Posterior cingulate gyrus (tissue), 11 donors: ENCODE results near the gene STX12.

Experiments
- DNase-seq, 10 donors: peaks; one replicate each; pipeline versions ENCODE4 v3.0.0 to v3.0.0-alpha.2; 2020 to 2021; ENCODE audit warnings: mixed read lengths in 3 of 10
- intact Hi-C: fragments of 100-400 bp; cut with DNase I; formaldehyde crosslinking; loops from one replicate; pipeline ENCODE4 v1.15.1; 2023

The STX12 gene

DNA sequence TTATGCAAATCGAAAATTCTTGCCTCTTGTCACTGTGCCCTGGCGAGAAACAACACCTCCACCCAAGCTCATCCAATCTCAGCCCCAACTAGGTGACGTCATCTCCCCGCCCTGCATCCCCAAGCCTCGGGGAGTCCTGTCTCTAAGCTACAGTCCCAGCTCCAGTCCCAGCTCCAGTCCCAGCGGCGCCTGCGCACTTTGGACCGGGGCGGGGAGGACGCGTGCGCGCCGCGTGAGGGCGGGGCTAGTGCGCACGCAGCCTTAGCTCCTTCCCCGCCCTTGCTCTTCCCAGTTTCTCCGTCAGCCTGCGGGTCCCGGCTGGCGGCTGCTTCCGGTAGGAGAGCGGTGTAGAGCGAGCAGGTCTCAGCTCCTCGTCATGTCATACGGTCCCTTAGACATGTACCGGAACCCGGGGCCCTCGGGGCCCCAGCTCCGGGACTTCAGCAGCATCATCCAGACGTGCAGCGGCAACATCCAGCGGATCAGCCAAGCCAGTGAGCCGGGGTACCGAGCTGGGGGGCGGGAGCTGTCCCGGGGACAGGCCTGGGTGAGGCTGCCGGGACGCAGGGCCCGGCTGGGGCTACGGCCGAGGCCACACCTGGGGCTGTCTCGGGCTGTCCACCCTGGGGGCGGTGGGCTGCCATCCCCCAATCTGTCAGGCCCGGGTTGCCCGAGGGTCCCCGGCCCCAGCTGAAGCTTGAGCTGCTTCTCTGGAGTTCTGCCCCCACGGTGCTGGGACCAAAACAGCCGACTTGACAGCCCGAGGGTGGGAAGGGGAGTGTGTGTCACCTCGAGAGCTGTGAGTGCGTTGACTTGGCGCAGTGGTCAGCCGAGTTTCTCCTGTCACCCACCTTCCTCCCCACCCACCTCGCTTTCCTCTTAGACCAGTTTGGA lies at the start of gene STX12:
TSS of gene STX12 (plus strand) at position 288 of the 894 bp plus-strand sequence. CDS start at position 377, 89 bp downstream.
- DNase-seq = peak; percentile 94 to 99 (median 97)
- intact Hi-C loops = loop anchor here (1.0 to 2.0 kb wide), 2 partner anchors 48 to 58 kb away; partner anchors contain the start of genes FAM76A and PPP1R8

DNA sequence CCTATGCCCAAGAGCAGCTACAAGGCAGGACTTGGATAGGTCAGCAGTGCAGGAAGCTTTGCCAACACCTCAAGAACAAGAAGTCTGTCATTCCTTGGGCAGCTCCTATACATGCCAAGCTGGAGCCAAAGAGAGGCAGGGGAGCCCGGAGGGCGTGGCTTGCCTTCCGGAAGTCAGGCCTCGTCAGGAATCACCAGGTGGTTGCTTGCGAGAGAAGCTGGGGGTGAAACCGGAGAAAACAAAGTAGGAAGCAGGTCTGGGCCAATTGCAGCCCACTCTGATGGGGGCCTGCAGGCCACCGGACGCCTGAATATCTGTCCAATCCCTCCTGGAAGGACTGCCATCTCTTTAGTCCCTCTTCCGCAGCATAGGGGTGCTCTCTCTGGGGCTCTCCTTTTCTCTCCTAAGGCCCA lies 48.1 kb upstream of the STX12 start:
- intact Hi-C loops = loop anchor here (1.0 kb wide), 2 partner anchors 48 to 56 kb away; partner anchors contain the start of gene STX12
- DNase-seq = peak in 2 of 10 donors; percentile 8 to 11

DNA sequence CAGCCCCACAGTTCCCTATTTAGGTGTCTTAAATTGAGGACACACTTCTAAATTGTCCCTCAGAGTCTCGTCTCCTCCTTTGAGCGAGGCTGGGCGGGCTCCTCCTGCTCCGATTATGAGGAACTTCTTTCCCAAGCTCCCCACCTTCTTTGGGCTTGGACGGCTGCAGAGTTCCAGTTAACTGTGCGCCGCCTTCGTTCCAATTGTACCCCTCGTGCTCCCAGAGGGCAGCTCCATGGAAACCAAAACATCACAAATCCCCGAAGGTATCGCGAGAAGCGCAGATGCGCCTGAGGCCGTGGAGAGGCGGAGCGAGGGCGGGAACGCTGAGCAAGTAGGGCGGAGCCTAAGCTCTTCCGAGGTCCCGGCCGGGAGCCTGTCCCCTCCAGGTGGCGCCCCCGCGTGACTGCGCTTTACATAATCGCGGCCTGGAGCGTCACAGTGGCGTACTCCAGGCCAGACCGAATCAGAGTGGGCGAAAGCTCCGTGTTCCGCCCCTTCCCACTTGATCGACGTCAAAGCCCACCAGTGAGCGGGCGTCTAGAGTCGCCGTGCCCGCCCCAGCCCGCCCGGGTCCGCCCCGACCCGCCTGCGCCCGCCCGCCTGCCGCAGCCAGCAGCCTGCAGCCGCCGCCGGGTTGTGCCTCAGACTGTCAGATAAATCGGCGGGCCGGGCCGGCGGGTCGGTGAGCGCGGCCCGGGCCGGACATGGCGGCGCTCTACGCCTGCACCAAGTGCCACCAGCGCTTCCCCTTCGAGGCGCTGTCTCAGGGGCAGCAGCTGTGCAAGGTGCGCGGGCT lies 47.4 kb upstream of the STX12 start, which contains the start of gene FAM76A:
TSS of gene FAM76A (plus strand) at position 588 of the 799 bp plus-strand sequence. CDS start at position 708, 120 bp downstream.
- intact Hi-C loops = loop anchor here (1.0 kb wide), 2 partner anchors 48 to 56 kb away; partner anchors contain the start of gene STX12
- DNase-seq = peak; percentile 99 to 100 (median 100)

DNA sequence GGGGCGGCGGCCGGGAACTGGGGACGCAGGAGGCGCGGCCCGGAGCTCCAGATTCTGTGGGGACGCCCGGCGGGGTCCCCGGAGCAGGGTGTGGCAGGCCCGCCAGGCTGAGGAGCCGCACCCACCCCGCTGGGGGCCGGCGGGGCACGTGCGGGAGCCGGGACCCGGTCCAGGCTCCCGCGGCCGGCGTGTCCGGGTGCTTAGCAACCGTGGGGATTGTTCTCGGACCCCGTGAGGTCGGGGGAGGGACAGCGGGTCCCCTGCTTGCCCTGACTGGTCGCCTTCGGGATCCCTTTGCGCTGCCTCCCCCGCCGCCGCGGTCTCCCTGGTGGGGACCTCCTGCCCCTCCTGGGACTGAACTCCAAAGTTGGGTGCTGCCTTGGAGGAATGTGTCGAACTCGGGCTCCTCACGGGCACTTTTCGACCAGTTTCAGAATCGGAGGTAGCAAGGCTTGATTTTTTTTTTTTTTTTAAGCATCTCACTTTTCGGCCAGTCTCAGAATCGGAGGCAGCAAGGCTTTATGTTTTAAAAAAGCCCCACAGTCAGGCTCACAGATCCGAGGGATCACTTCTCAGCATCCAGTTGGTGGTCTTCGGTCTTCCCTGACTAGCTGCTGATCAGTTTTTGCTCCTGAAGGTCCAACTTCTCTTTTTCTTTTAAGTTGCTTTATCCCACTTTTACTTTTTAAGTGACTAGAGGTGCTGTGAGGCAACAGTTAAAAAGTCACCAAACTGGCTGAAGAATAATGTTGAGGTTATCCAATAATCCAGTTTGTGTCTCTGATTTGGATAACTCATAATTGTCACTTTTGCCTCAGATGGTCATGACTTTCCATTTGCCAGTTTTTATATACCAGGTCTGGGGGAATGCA lies 46.6 kb upstream of the STX12 start:
- intact Hi-C loops = no loop called here
- DNase-seq = peak; percentile 30 to 91 (median 40)

DNA sequence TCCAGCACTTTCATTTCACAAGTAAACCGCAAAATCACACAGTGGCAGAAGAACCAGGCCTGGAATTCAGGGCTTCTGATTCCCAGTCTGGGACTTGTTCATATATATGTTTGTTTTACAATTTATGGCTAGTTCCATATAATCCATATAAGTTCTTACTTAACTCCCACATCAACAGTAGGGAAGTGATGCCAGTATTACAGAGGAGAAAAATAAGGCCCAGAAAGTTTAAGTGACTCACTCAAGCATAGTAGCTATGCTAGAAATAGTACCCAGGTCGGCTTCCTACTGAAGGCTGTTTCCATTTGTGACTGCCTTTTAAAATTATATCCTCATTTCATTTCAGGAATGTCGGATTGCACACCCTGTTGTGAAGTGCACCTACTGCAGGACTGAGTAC lies 45.9 kb upstream of the STX12 start:
- DNase-seq = no peak
- intact Hi-C loops = no loop called here

DNA sequence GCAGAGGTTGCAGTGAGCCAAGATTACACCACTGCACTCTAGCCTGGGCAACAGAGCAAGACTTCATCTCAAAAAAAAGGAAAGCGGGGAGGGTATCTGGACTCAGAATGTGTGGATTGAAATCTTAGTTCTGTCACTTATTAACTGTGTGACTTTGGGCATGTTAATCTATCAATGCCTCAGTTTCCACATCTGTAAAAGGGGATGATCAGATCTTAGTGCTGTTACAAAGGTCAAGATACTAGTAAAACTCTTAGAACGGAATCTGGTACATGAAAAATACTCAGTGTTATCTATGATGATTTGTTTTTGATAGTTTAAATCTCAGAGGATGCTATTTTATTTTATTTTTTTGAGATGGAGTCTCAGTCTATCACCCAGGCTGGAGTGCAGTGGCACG lies 36.8 kb upstream of the STX12 start:
- intact Hi-C loops = no loop called here
- no peak for DNase-seq

DNA sequence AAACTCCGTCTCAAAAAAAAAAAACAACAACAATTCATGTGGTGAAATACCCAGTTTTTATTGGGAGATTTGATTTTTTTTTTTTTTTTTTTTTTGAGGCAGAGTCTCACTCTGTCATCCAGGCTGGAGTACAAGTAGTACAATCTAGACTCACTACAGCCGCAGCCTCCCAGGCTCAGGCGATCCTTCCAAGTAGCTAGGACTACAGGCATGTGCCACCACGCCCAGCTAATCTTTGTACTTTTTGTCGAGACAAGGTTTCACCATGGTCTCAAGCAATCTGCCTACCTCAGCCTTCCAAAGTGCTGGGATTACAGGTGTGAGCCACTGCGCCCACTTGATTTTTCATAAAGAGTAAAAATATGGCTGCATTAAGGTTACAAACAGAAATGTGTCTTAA lies 31.9 kb upstream of the STX12 start:
- no peak for DNase-seq
- intact Hi-C loops = no loop called here

DNA sequence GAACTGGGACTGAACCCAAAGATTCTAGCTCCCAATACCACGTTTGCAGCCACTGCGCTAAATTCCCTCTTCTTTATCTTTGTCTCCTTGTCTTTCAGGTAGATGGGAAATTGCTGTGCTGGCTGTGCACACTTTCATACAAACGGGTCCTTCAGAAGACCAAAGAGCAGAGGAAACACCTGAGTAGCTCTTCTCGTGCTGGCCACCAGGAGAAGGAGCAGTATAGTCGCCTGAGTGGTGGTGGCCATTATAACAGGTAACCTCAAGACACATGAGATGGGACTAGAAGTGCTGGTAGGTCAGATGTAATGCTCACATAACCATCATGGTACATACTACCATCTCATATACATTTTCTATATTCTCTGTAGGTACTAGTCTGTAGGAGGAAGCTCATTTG lies 28.5 kb upstream of the STX12 start:
- intact Hi-C loops = no loop called here

DNA sequence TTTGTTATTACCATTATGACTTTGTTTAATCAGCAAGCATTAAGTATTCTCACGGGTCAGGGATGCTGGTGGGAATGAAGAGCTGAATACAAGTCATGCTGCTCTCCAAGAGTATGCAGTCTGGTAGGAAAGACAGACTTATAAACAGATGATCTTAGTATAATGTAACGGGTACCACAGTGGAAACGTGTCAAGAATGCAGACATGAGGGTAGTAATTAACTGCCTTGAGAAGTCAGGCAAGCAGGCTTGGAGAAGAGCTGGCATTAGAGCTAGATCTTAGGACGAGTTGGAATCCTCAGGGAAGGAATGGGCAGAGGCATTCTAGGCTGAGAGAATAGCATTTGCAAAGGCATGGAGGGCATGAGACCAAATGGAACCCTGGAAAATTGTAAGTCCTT lies 27.6 kb upstream of the STX12 start:
- intact Hi-C loops = no loop called here
- DNase-seq = no peak

More for the DNA sequence above, 28.5 kb upstream of the STX12 start:
- no peak for DNase-seq

DNA sequence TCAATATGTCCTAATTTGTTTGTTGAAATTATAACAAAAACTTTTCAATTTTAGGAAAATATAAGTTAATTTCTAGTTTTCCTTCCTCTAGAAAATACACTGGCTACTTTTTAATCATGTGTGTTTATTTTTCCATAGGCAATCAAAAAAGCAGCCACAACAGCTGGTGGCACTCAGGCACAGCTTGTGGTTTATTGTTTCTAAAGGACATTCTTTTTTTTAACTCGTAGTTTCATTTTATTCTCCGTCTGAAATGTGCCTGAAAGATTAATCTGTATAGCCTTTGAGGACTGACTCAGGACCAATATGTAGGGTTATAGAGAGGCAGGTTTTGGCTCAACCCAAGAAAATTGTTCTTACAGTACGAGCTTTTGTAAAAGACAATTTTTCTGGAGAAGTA lies 20.7 kb upstream of the STX12 start:
- DNase-seq = no peak
- intact Hi-C loops = no loop called here

DNA sequence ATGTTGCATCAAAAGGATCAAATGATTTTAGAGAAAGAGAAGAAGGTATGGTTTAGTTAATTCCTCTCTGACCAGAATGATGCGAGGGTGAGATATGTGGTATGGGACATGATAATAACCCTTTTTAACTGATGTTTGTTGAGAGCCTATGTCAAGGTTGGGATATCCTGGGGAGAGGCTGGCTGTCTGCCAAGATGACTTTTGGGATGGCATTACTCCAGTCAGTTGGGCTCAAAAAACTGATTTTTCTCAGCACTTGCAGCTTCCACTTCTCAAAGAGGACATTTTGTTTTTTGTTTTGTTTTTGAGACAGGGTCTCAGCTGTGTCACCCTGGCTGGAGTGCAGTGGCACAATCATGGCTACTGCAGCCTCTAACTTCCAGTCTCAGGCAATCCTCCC lies 17.7 kb upstream of the STX12 start:
- intact Hi-C loops = no loop called here
- peak in 1 of 10 donors; percentile 9 for DNase-seq

DNA sequence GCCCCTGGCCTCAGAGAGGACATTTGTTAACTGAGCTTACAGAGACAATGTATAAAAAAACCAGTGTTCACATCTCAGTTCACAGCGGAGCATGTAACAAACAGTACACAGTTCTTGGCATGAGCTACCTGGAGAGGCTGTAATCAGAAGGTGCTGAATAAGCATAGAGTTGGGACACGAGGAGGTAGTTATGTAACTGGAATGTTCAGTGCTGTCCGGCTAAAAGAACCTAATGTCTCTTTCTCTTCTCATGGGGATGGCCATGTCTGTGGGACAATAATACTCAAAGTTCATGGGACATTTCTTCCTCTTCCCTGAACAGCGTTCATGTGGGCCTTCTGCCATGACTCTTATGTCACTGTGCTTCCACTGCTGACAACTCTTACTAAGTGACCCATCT lies 17.2 kb upstream of the STX12 start:
- no peak for DNase-seq
- intact Hi-C loops = no loop called here

DNA sequence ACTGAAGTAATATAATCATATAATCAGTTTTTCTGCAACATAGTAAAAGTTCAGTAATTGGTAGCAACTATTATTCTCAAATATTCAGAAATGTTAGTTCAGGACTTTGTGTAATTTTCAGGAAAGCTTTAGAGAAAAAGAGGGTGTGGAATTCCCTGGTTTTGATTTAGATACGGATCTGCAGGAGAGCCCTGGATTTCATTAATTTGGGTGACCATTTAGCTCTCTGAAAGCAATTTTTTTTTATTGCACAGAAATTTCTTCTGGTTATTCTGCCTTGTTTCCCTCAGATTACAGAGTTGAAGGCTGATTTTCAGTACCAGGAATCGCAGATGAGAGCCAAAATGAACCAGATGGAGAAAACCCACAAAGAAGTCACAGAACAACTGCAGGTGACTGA lies 13.8 kb upstream of the STX12 start:
- no peak for DNase-seq
- intact Hi-C loops = no loop called here

DNA sequence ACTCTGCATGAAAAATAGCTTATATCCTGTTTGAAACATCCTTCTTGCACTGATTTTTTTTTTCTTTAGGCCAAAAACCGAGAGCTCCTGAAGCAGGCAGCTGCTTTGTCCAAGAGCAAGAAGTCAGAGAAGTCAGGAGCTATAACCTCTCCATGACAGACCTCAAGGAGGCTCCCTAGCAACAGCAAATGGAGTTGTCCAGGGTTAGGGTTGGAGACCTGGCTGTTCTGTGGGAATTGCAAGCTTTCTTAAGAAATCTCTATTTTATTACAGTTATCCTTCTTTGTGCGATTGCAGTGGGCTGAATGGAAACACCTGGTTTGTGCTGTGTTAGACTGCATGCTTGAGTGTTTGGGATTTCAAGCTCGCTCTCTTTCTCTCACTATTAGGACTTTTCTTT lies 12.6 kb upstream of the STX12 start:
- intact Hi-C loops = no loop called here
- DNase-seq = no peak

DNA sequence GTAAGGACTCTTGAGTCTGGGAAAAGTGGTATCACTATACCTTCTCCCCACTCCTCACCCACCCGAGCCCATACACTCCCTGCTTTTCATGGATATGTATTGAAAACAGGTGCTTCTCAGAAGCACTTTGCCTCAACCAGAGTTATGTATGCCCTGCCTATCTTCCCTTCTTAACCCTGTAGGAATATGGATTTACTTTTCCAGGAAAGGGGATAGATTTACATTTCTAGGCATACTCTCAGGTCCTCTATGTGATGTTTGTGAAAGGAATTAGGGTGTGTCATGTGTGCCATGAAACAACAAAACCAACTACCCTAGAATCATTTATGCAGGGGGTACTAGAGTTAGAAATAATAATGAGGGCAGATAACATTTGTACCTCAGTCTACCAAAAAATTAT lies 11.0 kb upstream of the STX12 start:
- intact Hi-C loops = no loop called here
- DNase-seq = no peak

DNA sequence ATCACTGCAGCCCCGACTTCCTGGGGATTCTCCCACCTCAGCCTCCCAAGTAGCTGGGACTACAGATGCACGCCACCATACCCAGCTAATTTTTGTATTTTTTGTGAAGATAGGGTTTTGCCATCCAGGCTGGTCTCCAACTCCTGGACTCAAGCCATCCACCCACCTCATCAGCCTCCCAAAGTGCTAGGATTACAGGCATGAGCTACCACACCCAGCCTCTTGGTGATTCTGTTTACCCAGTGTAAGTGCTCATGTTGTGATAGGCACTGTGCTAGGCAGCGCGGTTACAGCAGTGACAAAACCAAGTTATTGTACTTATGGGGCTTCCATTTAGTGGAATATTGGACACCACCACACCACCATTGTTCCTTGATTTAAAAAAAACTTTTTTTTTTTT lies 9.7 kb upstream of the STX12 start:
- intact Hi-C loops = no loop called here
- no peak for DNase-seq

DNA sequence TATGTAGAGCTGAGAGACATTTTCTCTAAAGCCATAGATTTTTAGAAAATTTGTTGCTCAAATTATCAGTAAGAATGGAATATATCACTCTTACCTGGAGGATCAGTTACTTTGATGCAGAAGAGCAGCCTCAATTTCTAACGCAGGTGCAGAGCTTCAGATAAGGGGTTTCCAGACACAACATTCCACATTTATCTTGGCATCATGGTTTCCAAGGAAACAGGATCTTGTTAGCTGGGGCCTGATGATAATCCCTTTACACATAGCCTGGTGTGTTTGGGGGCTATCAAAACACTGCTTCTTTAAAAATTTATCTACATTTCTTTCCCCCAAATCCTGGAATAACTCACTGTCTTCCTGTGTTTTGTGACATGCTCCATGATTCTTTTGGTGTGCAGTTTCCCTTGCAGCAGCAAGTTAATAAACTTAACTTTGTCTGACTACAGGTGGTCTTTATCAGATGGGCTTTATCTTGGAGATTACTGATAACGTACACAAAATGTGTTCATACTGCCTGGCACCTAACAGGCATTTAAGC lies 2.7 kb upstream of the STX12 start:
- no peak for DNase-seq
- intact Hi-C loops = no loop called here

DNA sequence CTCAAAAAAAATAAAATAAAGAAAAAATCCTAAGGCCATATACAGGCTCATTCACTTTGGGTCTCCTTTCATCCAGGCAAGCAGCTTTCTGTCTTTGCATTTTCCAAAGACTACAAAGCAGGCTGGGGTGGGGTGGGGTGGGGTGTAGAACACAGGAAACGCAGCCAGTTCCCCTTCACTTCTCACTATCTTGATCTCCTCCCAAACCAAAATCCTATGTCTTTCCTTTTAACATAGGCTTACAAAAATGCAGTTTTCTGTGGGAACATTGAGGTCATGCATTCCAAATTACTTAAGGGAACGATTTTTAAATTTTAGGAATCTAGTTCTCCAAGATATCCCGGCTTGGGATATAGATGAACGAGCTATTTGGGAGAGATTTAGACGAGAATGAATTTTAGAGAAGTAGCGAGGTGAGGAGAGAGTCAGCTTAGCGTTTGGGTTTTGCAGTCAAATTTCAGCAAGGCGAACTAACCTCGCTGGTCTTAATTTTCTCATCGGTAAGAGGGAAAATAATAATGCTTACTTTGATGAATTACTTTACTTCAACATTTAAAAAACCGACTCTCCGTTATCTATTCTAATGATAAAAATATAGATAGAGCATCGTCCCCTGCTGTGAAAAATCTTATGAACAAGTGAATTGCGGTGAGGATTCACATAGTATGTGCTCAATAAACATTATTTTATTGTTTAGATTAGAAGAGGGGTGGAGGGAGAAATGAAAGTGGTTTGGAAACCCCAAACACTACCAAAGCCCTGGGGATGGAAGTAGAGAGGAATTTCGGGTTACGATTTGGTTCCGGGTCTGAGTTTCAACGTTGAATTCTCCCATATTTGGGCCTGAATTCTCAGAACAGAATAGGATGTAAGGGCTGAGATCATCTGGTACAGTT lies 735 bp upstream of the STX12 start:
- intact Hi-C loops = loop anchor here (2.0 kb wide), 1 partner anchor 59 kb away; the partner anchor contains the start of gene PPP1R8
- DNase-seq = no peak
